WTC11 (cell line): Measurements from ENCODE around the gene MRPL9. TPM values are rescaled to one million over a fixed set of nuclear protein-coding genes. Genes with fewer than 3 reads are reported as not detected.
A peak's percentile ranks its signal among the peaks of the same experiment; 100 is the strongest.

Experiments used
- ATAC-seq: fragments of 200-7000 bp; cut with Tn5 transposase; 2 replicates; pipeline ENCODE4 v1.10.0; 2021; ENCODE audit warnings: mild to moderate bottlenecking, moderate library complexity
- CTCF ChIA-PET: fragments of 300-600 bp; sonication (Branson Sonifier 250); formaldehyde crosslinking; loops from one replicate; lab custom pipeline; 2021; ENCODE audit warnings: antibody characterized with exemption; lab: Charles Lee
- POLR2A ChIA-PET: fragments of 350-600 bp; sonication (Branson Sonifier 250); formaldehyde crosslinking; loops from one replicate; lab custom pipeline; 2021; ENCODE audit warnings: antibody characterized with exemption; lab: Charles Lee
- DNase-seq: peaks from one replicate; pipeline ENCODE4 v3.0.0; 2021; ENCODE audit warnings: low spot score
- H3K27ac Mint-ChIP-seq: 2 replicates; pipeline ENCODE4 v1.8.0; 2021; ENCODE audit warnings: mixed read lengths
- H3K27me3 Mint-ChIP-seq: 2 replicates; pipeline ENCODE4 v1.8.0; 2021; ENCODE audit warnings: low read depth, mild to moderate bottlenecking, moderate library complexity, mixed read lengths
- H3K36me3 Mint-ChIP-seq: 2 replicates; pipeline ENCODE4 v1.8.0; 2021; ENCODE audit warnings: mixed read lengths
- H3K4me1 Mint-ChIP-seq: 2 replicates; pipeline ENCODE4 v1.8.0; 2022; ENCODE audit warnings: mixed read lengths
- H3K4me3 Mint-ChIP-seq: 2 replicates; pipeline ENCODE4 v1.8.0; 2021; ENCODE audit warnings: mild to moderate bottlenecking, moderate library complexity, mixed read lengths
- H3K9me3 Mint-ChIP-seq: 2 replicates; pipeline ENCODE4 v1.8.0; 2021; ENCODE audit warnings: mixed read lengths
- ARID4B ChIP-seq: sonication (generic); formaldehyde crosslinking; IDR thresholded peaks from 2 replicates; pipeline ENCODE4 v1.8.0; 2023; ENCODE audit warnings: missing genetic modification reagents, mild to moderate bottlenecking, borderline replicate concordance
- ATF1 ChIP-seq: sonication (generic); formaldehyde crosslinking; IDR thresholded peaks from 2 replicates; pipeline ENCODE4 v1.8.1; 2023; ENCODE audit warnings: mild to moderate bottlenecking, moderate library complexity, missing genetic modification reagents
- CBFB ChIP-seq: sonication (generic); formaldehyde crosslinking; IDR thresholded peaks from 2 replicates; pipeline ENCODE4 v1.8.1; 2022; ENCODE audit warnings: mild to moderate bottlenecking, low read depth, missing genetic modification reagents
- CREB1 ChIP-seq: sonication (generic); formaldehyde crosslinking; IDR thresholded peaks from 2 replicates; pipeline ENCODE4 v1.8.0; 2023; ENCODE audit warnings: mild to moderate bottlenecking, missing genetic modification reagents
- CTCF ChIP-seq: fragments of 200-600 bp; IDR thresholded peaks from 2 replicates; pipeline ENCODE4 v1.8.0; 2022; ENCODE audit warnings: antibody characterized with exemption
- FOXK1 ChIP-seq: sonication (generic); formaldehyde crosslinking; IDR thresholded peaks from 2 replicates; pipeline ENCODE4 v1.8.0; 2022; ENCODE audit warnings: mild to moderate bottlenecking, moderate library complexity, missing genetic modification reagents
- MYBL2 ChIP-seq: sonication (generic); formaldehyde crosslinking; IDR thresholded peaks from 2 replicates; pipeline ENCODE4 v1.8.1; 2023; ENCODE audit warnings: mild to moderate bottlenecking, moderate library complexity, missing genetic modification reagents
- NR2C2 ChIP-seq: sonication (generic); formaldehyde crosslinking; IDR thresholded peaks from 2 replicates; pipeline ENCODE4 v1.8.0; 2022; ENCODE audit warnings: mild to moderate bottlenecking, missing genetic modification reagents
- PRDM15 ChIP-seq: sonication (generic); formaldehyde crosslinking; IDR thresholded peaks from 2 replicates; pipeline ENCODE4 v1.8.0; 2022; ENCODE audit warnings: missing genetic modification reagents
- PREB ChIP-seq: sonication (generic); formaldehyde crosslinking; IDR thresholded peaks from 2 replicates; pipeline ENCODE4 v1.8.1; 2022; ENCODE audit warnings: mild to moderate bottlenecking, missing genetic modification reagents, moderate library complexity, borderline replicate concordance
- RELA ChIP-seq: sonication (generic); formaldehyde crosslinking; IDR thresholded peaks from 2 replicates; pipeline ENCODE4 v1.8.1; 2022; ENCODE audit warnings: missing genetic modification reagents, mild to moderate bottlenecking, borderline replicate concordance
- TEAD1 ChIP-seq: sonication (generic); formaldehyde crosslinking; IDR thresholded peaks from 2 replicates; pipeline ENCODE4 v1.8.0; 2022; ENCODE audit warnings: mild to moderate bottlenecking, missing genetic modification reagents
- USF1 ChIP-seq: sonication (generic); formaldehyde crosslinking; IDR thresholded peaks from 2 replicates; pipeline ENCODE4 v1.8.0; 2022; ENCODE audit warnings: mild to moderate bottlenecking, missing genetic modification reagents
- USF2 ChIP-seq: sonication (generic); formaldehyde crosslinking; IDR thresholded peaks from 2 replicates; pipeline ENCODE4 v1.8.1; 2023; ENCODE audit warnings: mild to moderate bottlenecking, missing genetic modification reagents, moderate library complexity
- ZNF263 ChIP-seq: sonication (generic); formaldehyde crosslinking; IDR thresholded peaks from 2 replicates; pipeline ENCODE4 v1.8.1; 2022; ENCODE audit warnings: low read depth, mild to moderate bottlenecking, moderate library complexity, missing genetic modification reagents
- ZNF317 ChIP-seq: sonication (generic); formaldehyde crosslinking; IDR thresholded peaks from 2 replicates; pipeline ENCODE4 v1.8.1; 2023; ENCODE audit warnings: low read depth, mild to moderate bottlenecking, moderate library complexity, missing genetic modification reagents, borderline replicate concordance
- ZNF425 ChIP-seq: fragments of 250-450 bp; sonication (Bioruptor Pico); conservative IDR thresholded peaks from 2 replicates; pipeline ENCODE4 v1.9.0; 2021; ENCODE audit warnings: mild to moderate bottlenecking
- total RNA-seq: library from RNA; stranded (reverse); gene quantifications from 3 replicates; pipeline ENCODE4 v1.2.3, GENCODE V29; 2021

The MRPL9 gene
- total RNA-seq, 1 experiment from 2014 or later, result 99.3 TPM

GRCh38 chr1:151799179-151800022 is 36.1 kb upstream of the MRPL9 start:
- H3K9me3 Mint-ChIP-seq, result no peaks in the 10 kb centered on the region
- TF ChIP-seq ZNF425, result no peak
- peak; percentile 84 for TF ChIP-seq USF2 (CRISPR knock-in tag)
- peak; percentile 56; the same call in 1 of the 2 replicates for TF ChIP-seq ZNF263 (CRISPR knock-in tag)
- no peak for TF ChIP-seq ZNF317 (CRISPR knock-in tag)
- no peak for TF ChIP-seq PREB
- no peak for TF ChIP-seq ATF1 (CRISPR knock-in tag)
- peak; percentile 64 for TF ChIP-seq USF1
- TF ChIP-seq CBFB (CRISPR knock-in tag), result no peak
- TF ChIP-seq, all 79 proteins: peak for 3
- DNase-seq (no peak), ATAC-seq (peak; percentile 85)
- Mint-ChIP-seq H3K27ac (peak overlapping the region; percentile 76; the same call in 1 of the 2 replicates), H3K27me3 (peaks cover 3% of the 10 kb centered on the region), H3K4me3 (no peak overlapping the region), H3K4me1 (peaks cover 14% of the 10 kb centered on the region), H3K36me3 (no peaks in the 10 kb centered on the region)
- ChIA-PET CTCF (interaction anchor here (0.8 to 1.2 kb wide), 3 partner anchors 10 to 82 kb away, joined by 3 to 4 read pairs (median 3); no protein-coding TSS in a partner anchor), POLR2A (interaction anchor here (0.6 to 0.9 kb wide), 2 partner anchors 31 to 41 kb away, joined by 3 to 7 read pairs; no protein-coding TSS in a partner anchor)

- no peak for ATAC-seq
- Mint-ChIP-seq H3K36me3 (no peaks in the 10 kb centered on the region), H3K4me1 (peaks cover 14% of the 10 kb centered on the region), H3K4me3 (no peak overlapping the region), H3K27me3 (peaks cover 3% of the 10 kb centered on the region; the same call in 1 of the 2 replicates)
- POLR2A ChIA-PET, result interaction anchor here (0.6 kb wide), 1 partner anchor 42 kb away, joined by 7 read pairs; no protein-coding TSS in a partner anchor
- DNase-seq, result no peak
- TF ChIP-seq RELA (CRISPR knock-in tag) (no peak), PRDM15 (CRISPR knock-in tag) (no peak), ARID4B (CRISPR knock-in tag) (no peak), CTCF (no peak), MYBL2 (CRISPR knock-in tag) (no peak), NR2C2 (CRISPR knock-in tag) (no peak), CREB1 (no peak), FOXK1 (no peak), TEAD1 (CRISPR knock-in tag) (no peak)
- TF ChIP-seq, all 79 proteins: peak for 0
- H3K27ac Mint-ChIP-seq, result no peak overlapping the region
- CTCF ChIA-PET, result interaction anchor here (0.9 kb wide), 1 partner anchor 9 kb away, joined by 3 read pairs; no protein-coding TSS in a partner anchor
- H3K9me3 Mint-ChIP-seq, result no peaks in the 10 kb centered on the region
These were observed 35.3 kb upstream of the MRPL9 start for GRCh38 chr1:151798571-151798970.
